Thyroid gland (tissue), 4 donors: ENCODE results near the gene CLPX. TPM values are rescaled to one million over a fixed set of nuclear protein-coding genes. Genes with fewer than 3 reads are reported as not detected.

Experiments used
- DNase-seq, 2 donors: peaks; one replicate each; pipeline ENCODE4 v3.0.0-alpha.2; 2019
- H3K27ac ChIP-seq, 3 donors: fragments of 200-600 bp; sonication (generic); 1 replicate in 2 of 3; 2 replicates in 1 of 3; pipeline ENCODE4 v1.5.1; 2016 to 2019; ENCODE audit warnings: mild to moderate bottlenecking in 1 of 3, moderate library complexity in 1 of 3
- H3K27me3 ChIP-seq: fragments of 200-600 bp; sonication (generic); one replicate; pipeline ENCODE4 v1.5.1; 2019
- H3K36me3 ChIP-seq, 2 donors: fragments of 200-600 bp; sonication (generic); one replicate each; pipeline ENCODE4 v1.5.1; 2016 to 2019
- H3K4me1 ChIP-seq, 2 donors: fragments of 200-600 bp; sonication (generic); one replicate each; pipeline ENCODE4 v1.5.1; 2017 to 2019
- H3K4me3 ChIP-seq, 3 donors: fragments of 200-600 bp; sonication (generic); replicated peaks in 1 of 3; 1 replicate in 2 of 3; 2 replicates in 1 of 3; pipeline ENCODE4 v1.5.1; 2016; ENCODE audit warnings: mild to moderate bottlenecking in 1 of 3
- H3K9me3 ChIP-seq: fragments of 200-600 bp; sonication (generic); one replicate; pipeline ENCODE4 v1.5.1; 2017
- POLR2A ChIP-seq, 2 donors: fragments of 450-650 bp; IDR thresholded peaks; one replicate each; pipeline ENCODE4 v1.6.1; 2017; ENCODE audit warnings: antibody characterized with exemption in 2 of 2, mild to moderate bottlenecking in 2 of 2, moderate library complexity in 1 of 2
- whole genome bisulfite sequencing, 2 donors: methylation state at CpG; one replicate each; pipeline ENCODE4 v1.1.5; 2017; 5-methylcytosine and 5-hydroxymethylcytosine counted together
- intact Hi-C: fragments of 100-400 bp; cut with DNase I; formaldehyde crosslinking; loops from one replicate; pipeline ENCODE4 v1.15.1; 2023
- total RNA-seq, 4 donors: library from RNA; depleted of rRNA; stranded (reverse); fragments of >200 nt; gene quantifications; one replicate each; pipeline ENCODE4 v1.2.3, GENCODE V29; 2016
- TF ChIP-seq, protein P1 (sequence below), 6 experiments: fragments of 200-600 bp in 3 of 6; fragments of 450-650 bp in 3 of 6; sonication (generic) in 3 of 6; IDR thresholded peaks; one replicate each; pipeline ENCODE4 v1.5.1; 2016 to 2019; ENCODE audit warnings: antibody characterized with exemption in 6 of 6, mild to moderate bottlenecking in 2 of 6, inconsistent platforms in 1 of 6, moderate library complexity in 1 of 6

The CLPX gene
- total RNA-seq, 4 donors from 2014 or later: 37.9 to 57.5 (median 46.4) TPM

DNA sequence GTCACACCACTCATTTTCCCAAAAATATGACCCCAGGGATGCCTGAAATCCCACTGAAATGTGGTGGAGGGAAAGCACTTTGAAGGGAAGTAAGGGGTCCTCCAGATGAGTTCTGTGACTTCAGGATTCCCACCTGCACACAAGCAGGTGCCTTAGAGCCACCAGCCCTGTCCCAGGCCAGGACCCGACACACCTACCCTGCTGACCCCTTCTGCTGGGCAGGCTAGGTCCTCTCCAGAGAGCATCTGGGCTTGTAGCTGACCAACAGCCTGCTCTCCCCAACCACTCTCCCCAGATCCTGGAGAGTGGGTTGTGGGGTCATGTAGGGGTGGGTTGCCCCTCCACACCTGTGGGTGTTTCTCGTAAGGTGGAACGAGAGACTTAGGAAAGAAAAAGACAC is 41.1 kb upstream of the CLPX start:
- intact Hi-C loops: no loop called here
- no peak for DNase-seq
- no peaks in the 10 kb centered on the region for H3K4me1 ChIP-seq
- no peak for TF ChIP-seq POLR2A (IDR thresholded peaks at IDR 0.05)
- TF ChIP-seq, protein P1, sequence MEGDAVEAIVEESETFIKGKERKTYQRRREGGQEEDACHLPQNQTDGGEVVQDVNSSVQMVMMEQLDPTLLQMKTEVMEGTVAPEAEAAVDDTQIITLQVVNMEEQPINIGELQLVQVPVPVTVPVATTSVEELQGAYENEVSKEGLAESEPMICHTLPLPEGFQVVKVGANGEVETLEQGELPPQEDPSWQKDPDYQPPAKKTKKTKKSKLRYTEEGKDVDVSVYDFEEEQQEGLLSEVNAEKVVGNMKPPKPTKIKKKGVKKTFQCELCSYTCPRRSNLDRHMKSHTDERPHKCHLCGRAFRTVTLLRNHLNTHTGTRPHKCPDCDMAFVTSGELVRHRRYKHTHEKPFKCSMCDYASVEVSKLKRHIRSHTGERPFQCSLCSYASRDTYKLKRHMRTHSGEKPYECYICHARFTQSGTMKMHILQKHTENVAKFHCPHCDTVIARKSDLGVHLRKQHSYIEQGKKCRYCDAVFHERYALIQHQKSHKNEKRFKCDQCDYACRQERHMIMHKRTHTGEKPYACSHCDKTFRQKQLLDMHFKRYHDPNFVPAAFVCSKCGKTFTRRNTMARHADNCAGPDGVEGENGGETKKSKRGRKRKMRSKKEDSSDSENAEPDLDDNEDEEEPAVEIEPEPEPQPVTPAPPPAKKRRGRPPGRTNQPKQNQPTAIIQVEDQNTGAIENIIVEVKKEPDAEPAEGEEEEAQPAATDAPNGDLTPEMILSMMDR (IDR thresholded peaks at IDR 0.05): no peak
- H3K36me3 ChIP-seq: no peaks in the 10 kb centered on the region
- no peak overlapping the region for H3K27ac ChIP-seq
- 91 to 97% methylated on average over 2 to 3 of the region's 3 CpGs for WGBS, 2 donors
- H3K9me3 ChIP-seq: no peaks in the 10 kb centered on the region
- no peak overlapping the region for H3K4me3 ChIP-seq
- no peaks in the 10 kb centered on the region for H3K27me3 ChIP-seq

DNA sequence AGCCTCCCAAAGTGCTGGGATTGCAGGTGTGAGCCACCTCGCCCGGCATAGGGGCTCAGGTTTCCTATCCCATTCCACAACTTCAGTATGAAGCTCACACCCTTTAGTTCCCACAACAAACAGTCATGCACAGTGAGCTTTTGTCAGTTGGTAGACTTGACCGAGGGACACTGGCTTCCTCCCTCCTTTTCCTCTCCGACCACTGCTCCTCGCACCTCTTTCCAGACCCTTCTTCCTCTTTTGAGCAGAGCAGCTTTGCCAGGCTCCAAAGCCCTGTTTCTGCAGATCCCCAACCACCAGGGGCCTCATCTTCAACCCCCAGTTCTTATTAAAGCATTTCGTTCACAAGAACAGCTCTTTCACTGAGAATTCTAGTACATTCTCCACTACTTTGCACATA is 38.9 kb upstream of the CLPX start:
- Histone ChIP-seq H3K27ac (no peak overlapping the region), H3K36me3 (no peaks in the 10 kb centered on the region), H3K27me3 (no peaks in the 10 kb centered on the region), H3K9me3 (no peaks in the 10 kb centered on the region), H3K4me3 (no peak overlapping the region), H3K4me1 (no peaks in the 10 kb centered on the region)
- TF ChIP-seq, protein P1 (IDR thresholded peaks at IDR 0.05): no peak
- TF ChIP-seq POLR2A (IDR thresholded peaks at IDR 0.05): no peak
- DNase-seq: no peak
- 88 to 91% methylated on average over 6 of the region's 6 CpGs for WGBS, 2 donors
- intact Hi-C loops: no loop called here

DNA sequence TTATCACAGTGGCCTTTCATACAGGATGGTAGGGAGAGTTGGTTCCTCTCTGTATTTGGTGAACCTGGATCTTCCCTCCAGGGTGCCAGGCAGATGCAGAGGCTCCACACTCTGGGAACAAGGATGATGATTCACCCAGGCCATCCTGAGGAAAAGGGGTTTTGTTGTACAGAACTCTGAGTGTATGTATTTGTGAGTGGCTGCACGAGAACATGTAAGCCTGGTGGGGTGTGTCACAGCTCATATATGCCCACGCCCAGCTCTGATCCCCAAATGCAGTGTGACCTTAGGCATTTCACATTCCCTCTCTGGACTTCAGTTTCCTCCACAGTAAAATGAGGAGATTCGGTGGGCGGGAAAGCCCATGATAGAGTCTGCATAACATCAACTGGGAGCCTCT is 37.7 kb upstream of the CLPX start:
- 91 to 98% methylated on average over 4 of the region's 4 CpGs for WGBS, 2 donors
- no peaks in the 10 kb centered on the region for H3K36me3 ChIP-seq
- no peak for DNase-seq
- H3K27me3 ChIP-seq: no peaks in the 10 kb centered on the region
- intact Hi-C loops: no loop called here
- no peaks in the 10 kb centered on the region for H3K4me1 ChIP-seq
- H3K9me3 ChIP-seq: no peaks in the 10 kb centered on the region
- no peak overlapping the region for H3K27ac ChIP-seq
- no peak overlapping the region for H3K4me3 ChIP-seq
- TF ChIP-seq POLR2A (IDR thresholded peaks at IDR 0.05): no peak
- TF ChIP-seq, protein P1 (IDR thresholded peaks at IDR 0.05): no peak

DNA sequence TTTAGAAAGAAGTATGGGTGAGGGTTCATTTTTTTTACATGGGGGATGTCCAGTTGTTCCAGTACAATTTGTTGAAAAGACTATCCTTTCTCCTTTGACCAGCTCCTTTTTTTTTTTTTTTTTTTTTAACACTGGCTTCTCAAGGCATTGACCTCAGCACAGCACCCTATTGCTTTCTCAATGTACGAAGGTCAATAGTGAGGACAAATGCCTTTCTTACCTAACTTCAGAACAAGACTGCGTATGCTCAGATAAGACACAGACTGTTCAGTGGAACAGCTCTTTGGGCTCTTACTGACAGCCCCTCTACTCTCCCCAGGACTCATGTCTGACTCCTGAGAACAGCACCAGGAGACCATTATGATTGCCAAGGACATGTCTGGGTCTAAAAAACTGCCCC is 36.6 kb upstream of the CLPX start:
- no peak for DNase-seq
- Histone ChIP-seq H3K36me3 (no peaks in the 10 kb centered on the region), H3K27me3 (no peaks in the 10 kb centered on the region), H3K27ac (no peak overlapping the region), H3K9me3 (no peaks in the 10 kb centered on the region), H3K4me3 (no peak overlapping the region), H3K4me1 (no peaks in the 10 kb centered on the region)
- TF ChIP-seq POLR2A (IDR thresholded peaks at IDR 0.05): no peak
- TF ChIP-seq, protein P1 (IDR thresholded peaks at IDR 0.05): no peak
- 91 to 93% methylated on average over 2 of the region's 2 CpGs for WGBS, 2 donors
- intact Hi-C loops: no loop called here

DNA sequence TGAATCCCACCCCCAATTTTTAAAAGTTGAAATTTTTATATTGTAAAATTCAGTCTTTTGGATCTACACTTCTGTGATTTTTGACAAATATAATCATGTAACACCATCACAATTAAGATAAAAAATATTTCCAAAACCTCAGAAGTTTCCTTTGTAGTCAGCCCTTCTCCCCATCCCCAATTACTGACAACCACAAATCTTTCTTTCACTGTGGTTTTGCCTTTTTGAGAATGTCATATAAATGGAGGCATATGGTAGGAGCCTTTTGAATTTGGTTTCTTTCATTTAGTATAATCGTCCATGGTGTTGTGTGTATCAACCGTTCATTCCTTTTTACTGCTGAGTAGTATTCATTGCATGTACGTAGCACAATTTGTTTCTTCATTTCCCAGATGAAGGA is 34.0 kb upstream of the CLPX start:
- TF ChIP-seq, protein P1 (IDR thresholded peaks at IDR 0.05): no peak
- no peak for TF ChIP-seq POLR2A (IDR thresholded peaks at IDR 0.05)
- Histone ChIP-seq H3K9me3 (no peaks in the 10 kb centered on the region), H3K27ac (no peak overlapping the region), H3K36me3 (no peaks in the 10 kb centered on the region), H3K4me1 (no peaks in the 10 kb centered on the region), H3K4me3 (no peak overlapping the region), H3K27me3 (no peaks in the 10 kb centered on the region)
- 92 to 94% methylated on average over 3 of the region's 3 CpGs for WGBS, 2 donors
- DNase-seq: no peak
- intact Hi-C loops: no loop called here
